ENCODE data around the gene CRABP2. TPM values are rescaled to one million over a fixed set of nuclear protein-coding genes. Genes with fewer than 3 reads are reported as not detected.
A peak's percentile ranks its signal among the peaks of the same experiment; 100 is the strongest.

CRABP2 gene
- total RNA-seq, 6 experiments from 2014 or later: 0.24 TPM; not detected in 5

DNA sequence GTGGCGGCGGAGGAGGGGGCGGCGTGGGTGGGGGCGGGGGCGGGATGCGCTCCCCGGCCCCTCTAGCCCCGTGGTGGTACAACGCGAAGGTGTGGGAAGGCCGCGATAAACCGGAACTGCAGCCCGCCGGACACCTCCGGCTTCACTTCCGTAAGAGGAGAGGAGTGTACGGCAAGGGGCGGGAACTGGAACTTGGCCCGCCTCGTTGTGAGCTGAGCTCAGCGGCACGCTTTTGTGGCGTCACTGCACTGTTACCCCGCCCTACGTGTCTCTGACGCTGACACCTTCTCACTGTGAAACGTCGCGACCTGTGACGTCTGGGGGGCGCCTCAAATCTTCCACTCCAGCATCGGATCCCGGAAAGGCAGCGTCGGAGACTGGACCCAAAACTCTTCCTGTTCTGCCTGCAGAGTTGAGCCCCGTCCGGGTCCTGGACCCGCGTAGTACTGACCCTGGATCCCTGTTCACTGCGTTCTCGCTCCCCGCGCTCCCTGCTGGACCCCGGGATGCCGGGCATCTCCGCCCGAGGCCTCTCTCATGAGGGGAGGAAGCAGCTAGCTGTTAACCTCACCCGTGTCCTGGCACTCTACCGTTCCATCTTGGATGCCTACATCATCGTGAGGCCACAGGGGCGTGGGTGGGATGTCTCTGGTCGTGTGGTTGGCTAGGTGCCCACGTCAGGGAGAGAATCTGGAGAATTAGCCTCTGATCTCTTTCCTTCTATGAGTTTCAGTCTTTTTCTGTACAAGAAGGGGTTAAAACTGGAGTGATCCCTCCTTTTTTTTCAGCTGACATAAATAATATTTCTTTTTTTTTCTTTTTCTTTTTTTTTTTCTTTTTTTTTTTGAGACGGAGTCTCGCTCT, 23.4 kb upstream of the CRABP2 start, which contains the start of gene ISG20L2:
TSS of gene ISG20L2 (minus strand) at position 168 of the 864 bp plus-strand sequence. CDS start 1,114 bp downstream, outside the sequence.
- WGBS (ENCODE audit: insufficient coverage, low coverage, low lambda C conversion rate, missing lambda C conversion rate): 5% methylated on average over 12 of the region's 57 CpGs
- peak; percentile 22 for TF ChIP-seq POLR2A (IDR thresholded peaks at IDR 0.05)
- TF ChIP-seq CTCF (IDR thresholded peaks at IDR 0.05): no peak
- ATAC-seq: peak; percentile 90 to 94 (median 92)
- Histone ChIP-seq H3K27ac (peak within 1 kb of the TSS; percentile 93 to 94 (median 94)), H3K4me3 (peak within 1 kb of the TSS; percentile 79 to 92 (median 86)), H3K9me3 (no peaks in the 10 kb centered on the region), H3K27me3 (no peaks in the 10 kb centered on the region), H3K36me3 (peaks cover 0 to 18% (median 7%) of the 10 kb centered on the region in 4 donors), H3K4me1 (peaks cover 0 to 41% (median 13%) of the 10 kb centered on the region in 4 donors)
- intact Hi-C loops (cut with DNase I): no loop called here
- peak; percentile 97 to 99 (median 97) for DNase-seq

- WGBS (ENCODE audit: insufficient coverage, low coverage, low lambda C conversion rate, missing lambda C conversion rate): under 1% methylated on average over 11 of the region's 46 CpGs
- peak; percentile 87 to 91 (median 90) for DNase-seq
- TF ChIP-seq POLR2A (IDR thresholded peaks at IDR 0.05): no peak
- no peak for TF ChIP-seq CTCF (IDR thresholded peaks at IDR 0.05)
- peaks cover 0 to 41% (median 13%) of the 10 kb centered on the region in 4 donors for H3K4me1 ChIP-seq
- no peaks in the 10 kb centered on the region for H3K27me3 ChIP-seq
- H3K9me3 ChIP-seq: no peaks in the 10 kb centered on the region
- H3K4me3 ChIP-seq: peak within 1 kb of the TSS; percentile 79 to 92 (median 86)
- H3K27ac ChIP-seq: peak within 1 kb of the TSS; percentile 93 to 94 (median 94)
- peak; percentile 73 to 81 (median 80) for ATAC-seq
- peaks cover 0 to 18% (median 10%) of the 10 kb centered on the region in 4 donors for H3K36me3 ChIP-seq
- intact Hi-C loops (cut with DNase I): no loop called here
These were observed 22.7 kb upstream of the CRABP2 start, which contains the start of gene METTL25B for GRCh38 chr1:156727926-156728598. Gene METTL25B, plus strand, starts transcription at chr1:156728469. Its CDS starts 636 bp downstream, at chr1:156729105.

GRCh38 chr1:156727492-156727891, 22.1 kb upstream of the CRABP2 start:
- DNase-seq (no peak), ATAC-seq (no peak)
- Histone ChIP-seq H3K27ac (peak overlapping the region in 2 of 3 donors; percentile 93 to 94), H3K4me1 (peaks cover 0 to 41% (median 13%) of the 10 kb centered on the region in 4 donors), H3K36me3 (peaks cover 0 to 21% (median 12%) of the 10 kb centered on the region in 4 donors), H3K27me3 (no peaks in the 10 kb centered on the region), H3K9me3 (no peaks in the 10 kb centered on the region), H3K4me3 (peak overlapping the region; percentile 79 to 92 (median 86))
- intact Hi-C loops (cut with DNase I): no loop called here
- TF ChIP-seq POLR2A (IDR thresholded peaks at IDR 0.05): no peak
- no peak for TF ChIP-seq CTCF (IDR thresholded peaks at IDR 0.05)
- 28% methylated on average over 7 of the region's 7 CpGs for WGBS (ENCODE audit: insufficient coverage, low coverage, low lambda C conversion rate, missing lambda C conversion rate)

- H3K36me3 ChIP-seq: peaks cover 0 to 22% (median 11%) of the 10 kb centered on the region in 4 donors
- ATAC-seq: peak in 1 of 4 donors; percentile 13
- intact Hi-C loops (cut with DNase I): no loop called here
- H3K27ac ChIP-seq: no peak overlapping the region
- peak; percentile 44 for TF ChIP-seq CTCF (IDR thresholded peaks at IDR 0.05)
- no peak for TF ChIP-seq POLR2A (IDR thresholded peaks at IDR 0.05)
- DNase-seq: no peak
- no peaks in the 10 kb centered on the region for H3K9me3 ChIP-seq
- peak overlapping the region in 2 of 3 donors; percentile 8 to 28 for H3K4me3 ChIP-seq
- H3K27me3 ChIP-seq: no peaks in the 10 kb centered on the region
- peaks cover 0 to 41% (median 13%) of the 10 kb centered on the region in 4 donors for H3K4me1 ChIP-seq
- 42% methylated on average over 11 of the region's 15 CpGs for WGBS (ENCODE audit: insufficient coverage, low coverage, low lambda C conversion rate, missing lambda C conversion rate)
These were observed 21.3 kb upstream of the CRABP2 start for GRCh38 chr1:156726549-156727226.
